Esophagus mucosa (tissue), 1 donor: ENCODE results near the gene GKAP1. TPM values are rescaled to one million over a fixed set of nuclear protein-coding genes. Genes with fewer than 3 reads are reported as not detected.
"Not testable (repeated sequence)": the region's sequence is repeated elsewhere in the genome, so short reads cannot be mapped to it uniquely, and the experiment has no call there.

Experiments
- ATAC-seq: fragments of 200-7000 bp; cut with Tn5 transposase; one replicate; pipeline ENCODE4 v1.9.1; 2020
- total RNA-seq: library from RNA; stranded (reverse); gene quantifications from one replicate; pipeline ENCODE4 v1.2.4, GENCODE V29; 2023
- donor health status: DM: yes; HTN: yes; CAD: no.

Gene GKAP1
- total RNA-seq = 1.6 TPM

GRCh38 chr9:83817356-83818278, at the start of gene GKAP1:
TSS of gene GKAP1 (minus strand) at chr9:83817769. CDS start at chr9:83806517, 11,252 bp downstream.
- ATAC-seq = peak; percentile 94

DNA sequence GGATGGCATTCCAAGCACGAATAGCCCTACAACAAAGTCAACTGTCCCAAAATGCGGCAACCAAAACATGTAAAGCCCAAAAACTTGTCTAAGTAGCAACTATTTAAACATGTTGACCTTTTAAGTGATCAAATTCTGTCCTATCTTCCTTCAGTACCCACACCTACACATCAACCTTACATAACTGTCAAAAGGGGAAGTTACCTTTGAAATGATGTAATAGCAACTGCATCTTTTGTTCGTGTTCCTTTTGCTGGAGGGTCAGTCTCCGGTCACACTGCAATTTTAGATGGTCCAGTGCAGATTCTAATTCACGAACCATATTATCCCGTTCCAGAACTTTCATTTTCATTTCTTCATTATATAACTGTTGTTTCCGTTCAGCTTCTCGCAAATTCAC, 32.3 kb upstream of the GKAP1 start:
- not testable (repeated sequence) for ATAC-seq

GRCh38 chr9:83837070-83837643, 19.6 kb upstream of the GKAP1 start:
- ATAC-seq = peak; percentile 55

- not testable (repeated sequence) for ATAC-seq
Measured at GRCh38 chr9:83830426-83831071, 13.0 kb upstream of the GKAP1 start.

GRCh38 chr9:83824986-83825623, 7.5 kb upstream of the GKAP1 start:
- not testable (repeated sequence) for ATAC-seq

- not testable (repeated sequence) for ATAC-seq
Measured at GRCh38 chr9:83817011-83817355, 586 bp downstream of the GKAP1 start.

- not testable (repeated sequence) for ATAC-seq
Measured at GRCh38 chr9:83815120-83815519, 2.4 kb downstream of the GKAP1 start.

DNA sequence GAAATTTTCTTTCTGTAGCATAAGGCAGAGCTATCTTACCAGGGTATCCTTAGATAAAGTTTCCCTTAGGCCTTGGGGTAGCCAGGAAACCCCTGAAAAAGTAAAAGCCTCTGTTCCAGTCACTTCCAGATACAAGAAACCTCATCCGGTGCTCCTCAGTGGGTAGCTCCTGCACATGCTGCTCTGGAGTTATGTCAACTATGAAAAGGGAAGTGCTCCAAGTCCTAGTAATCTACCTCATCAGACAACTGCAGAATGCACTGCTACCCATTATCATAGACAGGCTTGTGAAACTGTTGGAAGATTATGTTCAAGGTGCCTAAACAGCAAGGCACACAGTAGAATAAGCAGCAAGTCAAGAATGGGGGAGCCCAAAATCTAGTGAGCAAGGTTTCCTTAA, 8.4 kb downstream of the GKAP1 start:
- not testable (repeated sequence) for ATAC-seq

DNA sequence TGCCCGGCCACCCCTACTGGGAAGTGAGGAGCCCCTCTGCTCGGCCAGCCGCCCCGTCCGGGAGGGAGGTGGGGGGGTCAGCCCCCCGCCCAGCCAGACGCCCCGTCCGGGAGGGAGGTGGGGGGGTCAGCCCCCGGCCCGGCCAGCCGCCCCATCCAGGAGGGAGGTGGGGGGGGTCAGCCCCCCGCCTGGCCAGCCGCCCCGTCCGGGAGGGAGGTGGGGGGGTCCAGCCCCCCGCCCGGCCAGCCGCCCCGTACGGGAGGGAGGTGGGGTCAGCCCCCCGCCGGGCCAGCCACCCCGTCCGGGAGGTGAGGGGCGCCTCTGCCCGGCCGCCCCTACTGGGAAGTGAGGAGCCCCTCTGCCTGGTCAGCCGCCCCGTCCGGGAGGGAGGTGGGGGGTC, 13.1 kb downstream of the GKAP1 start:
- not testable (repeated sequence) for ATAC-seq

GRCh38 chr9:83803941-83804340, 13.6 kb downstream of the GKAP1 start:
- not testable (repeated sequence) for ATAC-seq

DNA sequence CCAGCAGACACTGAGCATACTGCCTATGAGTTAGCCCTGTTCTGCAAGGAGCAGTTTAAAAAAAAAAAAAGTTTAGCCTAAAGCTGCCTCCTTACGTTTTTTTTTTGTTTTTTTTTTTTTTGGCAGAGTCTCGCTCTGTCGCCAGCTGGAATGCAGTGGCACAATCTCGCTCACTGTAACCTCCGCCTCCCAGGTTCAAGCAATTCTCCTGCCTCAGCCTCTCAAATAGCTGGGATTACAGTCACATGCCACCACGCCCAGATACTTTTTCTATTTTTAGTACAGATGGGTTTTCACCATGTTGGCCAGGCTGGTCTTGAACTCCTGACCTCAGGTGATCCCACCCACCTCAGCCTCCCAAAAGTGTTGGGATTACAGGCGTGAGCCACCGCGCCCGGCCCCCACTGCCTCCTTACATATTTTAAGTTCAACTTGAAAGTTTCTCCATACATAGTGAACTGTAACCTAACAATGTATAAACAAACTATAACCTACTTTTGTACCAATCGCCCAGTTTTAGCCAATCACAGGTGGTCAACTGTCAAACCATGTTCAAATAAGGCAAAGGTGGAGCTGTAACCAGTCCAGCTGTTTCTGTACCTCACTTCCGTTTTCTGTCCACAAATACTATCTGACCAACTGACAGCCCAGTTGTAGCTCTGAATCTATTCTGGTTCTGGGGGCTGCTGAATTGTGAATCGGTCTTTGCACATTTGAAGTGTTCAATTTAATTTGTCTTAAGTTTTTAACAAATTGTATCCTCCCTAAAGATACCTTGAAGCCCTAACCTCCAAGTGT, 17.1 kb downstream of the GKAP1 start:
- ATAC-seq = no peak

DNA sequence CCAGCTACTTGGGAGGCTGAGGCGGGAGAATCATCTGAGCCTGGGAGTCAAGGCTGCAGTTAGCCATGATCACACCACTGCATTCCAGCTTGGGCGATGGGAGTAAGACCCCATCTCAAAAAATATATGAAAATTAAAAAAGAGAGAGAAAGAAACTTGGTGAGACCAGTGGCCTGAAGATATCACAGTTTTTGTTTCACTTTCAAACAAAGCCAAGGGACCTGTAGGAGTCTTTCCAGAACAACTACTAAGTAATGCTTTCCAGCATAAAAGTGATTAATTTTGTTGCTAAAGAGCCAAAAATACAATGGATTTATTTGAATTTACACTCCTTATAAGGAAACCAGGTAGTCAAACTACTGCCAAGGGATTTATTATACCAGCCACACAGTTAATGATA, 23.5 kb downstream of the GKAP1 start:
- ATAC-seq = no peak

DNA sequence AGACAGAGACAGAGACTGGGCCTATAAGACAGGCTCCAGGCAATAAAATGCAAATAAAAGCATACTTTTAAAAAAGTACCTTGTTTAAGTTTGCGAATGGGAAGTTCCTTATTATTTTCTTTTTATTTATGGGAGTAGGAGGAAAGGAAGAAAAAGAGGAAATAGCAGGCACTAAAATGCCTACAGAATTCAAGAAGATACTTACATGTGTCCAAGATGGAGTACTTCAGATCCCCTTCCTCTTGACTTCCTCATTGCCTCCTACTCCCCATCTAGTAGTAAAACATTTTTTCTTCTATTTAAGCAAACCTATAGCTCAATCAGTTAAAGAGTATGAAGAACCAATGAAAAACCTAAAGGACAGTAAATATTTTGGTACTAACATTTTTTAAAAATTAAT, 24.8 kb downstream of the GKAP1 start:
- ATAC-seq = no peak

DNA sequence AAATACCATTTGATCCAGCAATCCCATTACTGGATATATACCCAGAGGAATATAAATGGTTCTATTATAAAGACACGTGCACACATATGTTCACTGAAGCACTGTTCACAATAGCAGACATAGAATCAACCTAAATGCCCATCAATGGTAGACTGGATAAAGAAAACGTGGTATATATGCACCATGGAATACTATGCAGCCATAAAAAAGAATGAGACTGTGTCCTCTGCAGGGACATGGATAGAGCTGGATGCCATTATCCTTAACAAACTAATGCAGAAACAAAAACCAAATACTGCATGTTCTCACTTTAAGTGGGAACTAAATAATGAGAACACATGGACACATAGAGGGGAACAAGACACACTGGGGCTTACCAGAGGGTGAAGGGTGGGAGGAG, 39.4 kb downstream of the GKAP1 start:
- ATAC-seq = no peak

DNA sequence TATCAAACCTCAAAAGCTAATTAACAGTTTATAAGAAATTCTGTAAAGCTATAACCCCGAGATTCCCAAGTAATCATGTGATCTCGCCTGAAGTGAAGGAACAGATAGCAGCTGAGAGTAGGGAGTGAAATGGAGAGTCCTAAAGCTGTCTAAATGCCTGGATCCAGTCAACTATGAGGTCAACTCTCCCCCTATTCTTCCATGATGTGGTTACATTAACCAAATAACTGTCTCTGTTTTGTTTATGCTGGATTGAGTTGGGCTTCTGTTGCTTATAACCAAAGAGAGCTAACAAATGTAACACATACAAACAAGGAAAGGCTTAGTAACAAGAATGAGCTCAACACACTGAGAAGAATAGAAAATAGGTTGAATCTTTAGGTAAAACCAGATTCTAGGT, 41.6 kb downstream of the GKAP1 start:
- ATAC-seq = no peak

GRCh38 chr9:83772860-83773259, 44.7 kb downstream of the GKAP1 start:
- no peak for ATAC-seq

DNA sequence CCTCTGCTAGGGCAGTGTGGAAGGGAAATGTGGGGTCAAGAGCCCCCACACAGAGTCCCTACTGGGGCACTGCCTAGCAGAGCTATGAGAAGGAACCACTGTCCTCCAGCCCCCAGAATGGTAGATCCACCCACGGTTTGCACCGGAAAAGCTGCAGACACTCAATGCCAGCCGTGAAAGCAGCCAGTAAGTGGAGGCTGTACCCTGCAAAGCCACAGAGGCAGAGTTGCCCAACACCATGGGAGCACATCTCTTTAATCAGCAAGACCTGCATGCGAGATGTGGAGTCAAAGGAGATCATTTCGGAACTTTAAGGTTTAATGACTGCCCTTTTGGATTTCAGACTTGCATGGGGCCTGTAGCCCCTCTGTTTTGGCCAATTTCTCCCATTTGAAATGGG, 52.2 kb downstream of the GKAP1 start:
- no peak for ATAC-seq

- ATAC-seq = no peak
Measured at GRCh38 chr9:83754383-83754977, 63.1 kb downstream of the GKAP1 start.

DNA sequence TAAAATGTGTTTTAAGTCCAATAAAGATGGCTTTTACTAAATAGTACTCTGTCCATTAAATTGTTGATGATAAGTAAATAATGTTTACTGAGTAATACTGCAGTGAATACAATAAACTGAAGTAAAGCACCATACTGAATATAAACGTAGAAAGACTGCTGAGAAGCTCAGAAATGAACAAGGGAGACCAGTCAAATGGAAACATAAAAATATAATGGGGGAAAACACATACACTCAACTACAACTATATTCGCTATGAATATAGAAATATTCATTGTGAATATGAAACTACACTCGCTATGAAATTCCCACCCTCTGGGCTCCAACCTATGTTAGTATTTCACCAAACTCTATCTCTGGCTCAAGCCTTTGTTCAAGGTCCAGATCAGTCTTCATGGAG, 67.9 kb downstream of the GKAP1 start:
- ATAC-seq = no peak

DNA sequence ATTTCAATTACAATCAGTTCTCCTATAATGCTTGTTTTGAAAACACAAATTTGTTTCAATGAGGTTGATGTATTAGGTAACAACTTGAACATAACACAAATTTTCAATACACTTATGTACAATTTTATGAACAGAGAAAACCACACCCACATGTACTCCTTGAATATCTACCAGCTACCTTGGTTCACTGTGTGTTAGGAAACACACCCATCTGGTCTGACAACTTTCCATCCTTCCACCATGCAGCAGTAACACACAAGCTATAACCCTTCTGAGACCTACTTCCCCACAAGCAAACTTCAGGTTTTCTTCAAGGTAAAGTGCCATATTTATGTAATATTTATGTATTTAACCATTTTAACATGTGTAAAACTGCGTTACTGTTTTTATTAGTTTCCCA, 73.4 kb downstream of the GKAP1 start:
- peak; percentile 62 for ATAC-seq

DNA sequence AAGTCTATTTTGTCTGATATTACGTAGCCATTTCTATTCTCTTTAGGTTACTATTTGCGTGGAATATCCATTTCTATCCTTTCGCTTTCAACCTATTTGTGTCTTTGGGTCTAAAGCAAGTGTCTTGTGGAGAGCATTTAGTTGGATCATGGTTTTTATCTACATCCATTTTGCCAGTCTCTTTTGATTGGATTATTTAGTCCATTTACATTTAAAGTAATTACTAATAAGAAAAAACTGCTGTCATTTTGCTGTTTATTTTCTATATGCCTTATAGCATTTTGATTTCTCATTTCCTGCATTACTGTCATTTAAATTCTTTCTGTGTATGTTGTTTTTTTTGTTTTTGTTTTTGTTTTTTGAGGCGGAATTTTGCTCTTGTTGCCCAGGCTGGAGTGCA, 83.8 kb downstream of the GKAP1 start:
- ATAC-seq = no peak
